Measurements from ENCODE around the gene TEAD4.

TEAD4 gene

DNA sequence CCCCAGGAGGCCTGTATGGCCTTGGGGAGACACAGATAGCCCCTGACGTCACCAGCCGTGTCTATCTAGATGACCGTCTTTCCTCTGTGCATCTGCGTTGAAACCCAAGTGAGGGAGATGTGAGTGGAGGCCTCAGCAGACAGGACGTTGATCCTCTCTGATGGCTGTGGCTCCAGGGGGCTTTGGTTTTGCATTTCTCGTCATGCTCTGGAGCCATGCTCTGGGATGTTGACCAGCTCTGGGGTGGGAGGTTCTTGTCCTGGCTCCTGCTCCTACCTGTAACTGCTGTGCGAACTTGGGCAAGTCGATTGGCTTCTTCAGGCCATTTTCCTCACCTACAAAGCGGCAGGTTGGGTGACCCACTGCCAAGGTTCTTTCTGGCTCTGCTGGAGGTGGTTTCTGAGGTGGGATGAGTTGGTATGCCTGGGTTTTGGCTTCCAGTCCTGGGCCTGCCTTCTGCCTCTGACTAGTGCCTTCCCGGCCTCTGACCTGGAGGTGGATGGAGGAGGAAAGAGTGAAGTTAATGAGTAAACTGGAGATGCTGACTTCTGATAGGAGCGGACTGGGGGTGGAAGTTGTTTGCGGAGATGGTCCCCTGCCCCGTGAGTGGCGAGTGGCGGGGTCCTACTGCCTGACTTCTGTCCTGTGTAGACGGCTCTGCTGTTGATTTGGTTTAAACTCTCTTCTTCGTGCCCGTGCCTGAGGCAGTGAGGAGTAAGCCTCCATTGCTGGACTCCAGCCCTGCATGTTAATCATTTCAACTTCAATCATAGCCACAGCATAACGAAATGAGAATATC, 126.3 kb downstream of the TEAD4 start:
- DNase-seq, result no peak

DNA sequence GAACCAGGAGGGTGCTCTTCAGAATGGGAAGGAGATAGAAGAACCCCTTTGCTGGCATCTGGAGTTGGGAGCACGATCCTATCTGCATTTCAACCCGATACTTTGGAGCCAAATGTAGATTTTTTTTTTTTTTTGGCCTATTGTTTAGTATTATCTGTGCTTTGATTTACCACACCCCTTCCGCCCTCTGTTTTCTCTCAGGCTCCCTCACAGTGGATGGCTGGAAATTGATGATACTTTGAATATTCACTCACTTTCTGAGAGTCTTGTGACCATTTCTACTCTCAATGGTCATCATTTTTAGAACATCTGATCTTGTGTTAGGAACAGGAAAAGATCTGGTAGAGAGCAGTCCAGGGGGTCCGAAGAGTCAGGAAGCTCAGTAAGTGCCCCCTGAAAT, 127.0 kb downstream of the TEAD4 start:
- no peak for DNase-seq

GRCh38 chr12:3086729-3087323, 127.6 kb downstream of the TEAD4 start:
- DNase-seq, result no peak

DNA sequence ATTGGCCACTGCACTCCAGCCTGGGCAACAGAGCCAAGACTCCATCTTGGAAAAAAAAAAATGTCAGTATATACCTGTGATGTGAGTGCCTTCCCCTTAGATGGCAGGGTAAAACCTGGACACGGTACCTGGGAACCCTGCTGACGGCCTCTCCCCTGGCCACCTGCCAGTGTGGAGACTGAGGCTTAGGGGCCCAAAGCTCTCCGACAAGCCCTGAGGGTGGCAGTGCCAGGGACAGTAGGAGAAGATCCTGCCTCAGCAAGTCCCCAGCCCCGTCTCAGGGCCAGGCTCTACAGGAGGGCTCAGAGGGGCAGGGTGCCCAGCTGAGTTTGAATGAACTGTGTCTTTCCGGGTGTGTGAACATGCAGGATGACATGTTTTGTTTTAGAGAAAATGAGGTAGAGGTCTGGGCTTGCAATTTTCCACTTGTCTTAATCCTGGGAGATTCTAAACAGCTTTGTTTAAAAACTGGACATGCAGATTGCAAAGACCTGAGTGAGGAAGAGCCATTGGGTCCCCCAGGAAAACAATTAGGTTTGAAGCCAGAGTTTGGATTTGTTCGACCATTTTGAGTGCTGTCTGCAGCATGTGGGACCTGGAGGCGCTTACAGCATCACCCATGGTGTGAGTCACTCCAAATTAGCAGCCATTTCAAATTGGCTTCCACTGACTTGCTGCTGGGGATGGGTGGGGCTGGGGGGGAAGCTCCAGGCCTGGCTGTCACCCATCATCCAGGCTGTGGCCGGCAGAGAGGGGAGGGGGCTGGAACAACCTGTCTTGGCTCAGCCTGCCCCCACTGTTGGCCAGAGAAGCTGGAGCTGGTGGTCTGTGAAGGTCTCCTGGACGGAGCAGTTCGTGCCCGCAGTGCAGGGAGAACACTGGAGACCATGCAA, 128.8 kb downstream of the TEAD4 start:
- no peak for DNase-seq

DNA sequence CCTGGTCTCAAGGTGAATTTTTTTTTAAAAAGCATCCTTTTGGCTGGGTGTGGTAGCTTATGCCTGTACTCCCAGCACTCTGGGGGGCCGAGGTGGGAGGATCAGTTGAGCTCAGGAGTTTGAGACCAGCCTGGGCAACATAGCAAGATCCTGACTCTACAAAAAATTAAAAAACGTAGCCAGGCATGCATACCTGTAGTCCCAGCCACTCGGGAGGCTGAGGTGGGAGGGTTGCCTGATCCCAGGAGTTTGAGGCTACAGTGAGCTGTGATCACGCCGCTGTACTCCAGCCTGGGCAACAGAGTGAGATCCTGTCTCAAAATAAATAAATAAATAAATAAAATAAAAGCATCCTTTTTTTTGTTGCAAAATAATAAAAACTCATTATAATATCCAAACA, 130.4 kb downstream of the TEAD4 start:
- no peak for DNase-seq
